Memory B cell (primary cell): ENCODE results near the gene RABL6.
"Not testable (repeated sequence)": the region's sequence is repeated elsewhere in the genome, so short reads cannot be mapped to it uniquely, and the experiment has no call there.

Source experiments
- ATAC-seq: fragments of 150-1000 bp; cut with Tn5 transposase; 2 replicates; pipeline ENCODE4 v1.10.0; 2021; ENCODE audit warnings: low read depth, mild to moderate bottlenecking, moderate library complexity
- DNase-seq, 2 donors: peaks; one replicate each; pipeline ENCODE4 v3.0.0; 2022; ENCODE audit warnings: low spot score in 2 of 2
- H3K27ac Mint-ChIP-seq: one replicate; pipeline ENCODE4 v1.8.0; 2022; ENCODE audit warnings: mild to moderate bottlenecking, moderate library complexity, mixed read lengths
- H3K27me3 Mint-ChIP-seq: one replicate; pipeline ENCODE4 v1.8.0; 2022; ENCODE audit warnings: mixed read lengths
- H3K36me3 Mint-ChIP-seq: one replicate; pipeline ENCODE4 v1.8.0; 2022; ENCODE audit warnings: mild to moderate bottlenecking, mixed read lengths
- H3K4me1 Mint-ChIP-seq: one replicate; pipeline ENCODE4 v1.8.0; 2022; ENCODE audit warnings: mixed read lengths
- H3K4me3 Mint-ChIP-seq: one replicate; pipeline ENCODE4 v1.8.0; 2022; ENCODE audit warnings: mild to moderate bottlenecking, moderate library complexity, mixed read lengths
- H3K9me3 Mint-ChIP-seq: one replicate; pipeline ENCODE4 v1.8.0; 2022; ENCODE audit warnings: mixed read lengths

RABL6 gene

GRCh38 chr9:136795000-136795348 is 12.8 kb upstream of the RABL6 start:
- Mint-ChIP-seq H3K27me3 (no peaks in the 10 kb centered on the region), H3K27ac (no peak overlapping the region), H3K4me3 (no peak overlapping the region), H3K36me3 (no peaks in the 10 kb centered on the region), H3K4me1 (peaks cover 4% of the 10 kb centered on the region), H3K9me3 (no peaks in the 10 kb centered on the region)
- no peak for ATAC-seq
- DNase-seq, result no peak

- DNase-seq (no peak), ATAC-seq (no peak)
- H3K4me3 Mint-ChIP-seq, result no peak within 1 kb of the TSS
- H3K36me3 Mint-ChIP-seq, result no peaks in the 10 kb centered on the region
- H3K27ac Mint-ChIP-seq, result no peak within 1 kb of the TSS
- peaks cover 13% of the 10 kb centered on the region for H3K4me1 Mint-ChIP-seq
- H3K9me3 Mint-ChIP-seq, result no peaks in the 10 kb centered on the region
- H3K27me3 Mint-ChIP-seq, result no peaks in the 10 kb centered on the region
Measured at GRCh38 chr9:136796238-136796774, 11.4 kb upstream of the RABL6 start, which contains the start of gene CCDC183. CCDC183 (plus strand) TSS chr9:136796338; CDS start chr9:136796398, 60 bp downstream.

GRCh38 chr9:136796775-136797347 is 10.9 kb upstream of the RABL6 start:
- peaks cover 11% of the 10 kb centered on the region for H3K4me1 Mint-ChIP-seq
- not testable (repeated sequence) for ATAC-seq, H3K27ac Mint-ChIP-seq, H3K4me3 Mint-ChIP-seq, H3K27me3 Mint-ChIP-seq, H3K9me3 Mint-ChIP-seq, H3K36me3 Mint-ChIP-seq, DNase-seq

- no peak overlapping the region for H3K4me3 Mint-ChIP-seq
- H3K27me3 Mint-ChIP-seq, result peaks cover 4% of the 10 kb centered on the region
- no peaks in the 10 kb centered on the region for H3K9me3 Mint-ChIP-seq
Measured at GRCh38 chr9:136798708-136799078, 9.1 kb upstream of the RABL6 start.

GRCh38 chr9:136799079-136799853 is 8.5 kb upstream of the RABL6 start:
- Mint-ChIP-seq H3K27me3 (peaks cover 4% of the 10 kb centered on the region), H3K9me3 (no peaks in the 10 kb centered on the region), H3K4me3 (no peak overlapping the region), H3K4me1 (peaks cover 15% of the 10 kb centered on the region), H3K36me3 (peaks cover 7% of the 10 kb centered on the region), H3K27ac (no peak overlapping the region)
- ATAC-seq (no peak), DNase-seq (no peak)

More at GRCh38 chr9:136798708-136799078, 9.1 kb upstream of the RABL6 start:
- no peak overlapping the region for H3K27ac Mint-ChIP-seq
- peaks cover 3% of the 10 kb centered on the region for H3K36me3 Mint-ChIP-seq
- DNase-seq (no peak), ATAC-seq (no peak)
- H3K4me1 Mint-ChIP-seq, result peaks cover 11% of the 10 kb centered on the region

GRCh38 chr9:136799854-136800657 is 7.7 kb upstream of the RABL6 start:
- Mint-ChIP-seq H3K36me3 (peaks cover 7% of the 10 kb centered on the region), H3K9me3 (no peaks in the 10 kb centered on the region), H3K4me3 (peak overlapping the region; percentile 85), H3K4me1 (peaks cover 15% of the 10 kb centered on the region), H3K27ac (peak overlapping the region; percentile 35), H3K27me3 (peaks cover 4% of the 10 kb centered on the region)
- ATAC-seq (peak; percentile 72), DNase-seq (peak; percentile 68 to 70)

- ATAC-seq (no peak), DNase-seq (no peak)
- H3K4me1 Mint-ChIP-seq, result peaks cover 22% of the 10 kb centered on the region
- H3K27me3 Mint-ChIP-seq, result peaks cover 4% of the 10 kb centered on the region
- no peak overlapping the region for H3K4me3 Mint-ChIP-seq
- no peak overlapping the region for H3K27ac Mint-ChIP-seq
- no peaks in the 10 kb centered on the region for H3K9me3 Mint-ChIP-seq
- H3K36me3 Mint-ChIP-seq, result peaks cover 10% of the 10 kb centered on the region
Measured at GRCh38 chr9:136802321-136802720, 5.4 kb upstream of the RABL6 start.

GRCh38 chr9:136803009-136803550 is 4.7 kb upstream of the RABL6 start:
- peaks cover 22% of the 10 kb centered on the region for H3K4me1 Mint-ChIP-seq
- H3K27me3 Mint-ChIP-seq, H3K9me3 Mint-ChIP-seq, ATAC-seq, H3K27ac Mint-ChIP-seq, H3K4me3 Mint-ChIP-seq, DNase-seq: not testable (repeated sequence)
- peaks cover 10% of the 10 kb centered on the region for H3K36me3 Mint-ChIP-seq

- Mint-ChIP-seq H3K9me3 (no peaks in the 10 kb centered on the region), H3K27me3 (peaks cover 4% of the 10 kb centered on the region), H3K4me3 (no peak overlapping the region), H3K36me3 (peaks cover 10% of the 10 kb centered on the region), H3K27ac (no peak overlapping the region), H3K4me1 (peaks cover 24% of the 10 kb centered on the region)
- DNase-seq (no peak), ATAC-seq (no peak)
Measured at GRCh38 chr9:136803551-136804508, 3.9 kb upstream of the RABL6 start.

- H3K4me3 Mint-ChIP-seq, result no peak overlapping the region
- peaks cover 4% of the 10 kb centered on the region for H3K27me3 Mint-ChIP-seq
- H3K27ac Mint-ChIP-seq, result no peak overlapping the region
- H3K4me1 Mint-ChIP-seq, result peaks cover 28% of the 10 kb centered on the region
- ATAC-seq (no peak), DNase-seq (no peak)
- peaks cover 10% of the 10 kb centered on the region for H3K36me3 Mint-ChIP-seq
- H3K9me3 Mint-ChIP-seq, result no peaks in the 10 kb centered on the region
Measured at GRCh38 chr9:136804509-136805206, 3.1 kb upstream of the RABL6 start.

- DNase-seq (no peak), ATAC-seq (no peak)
- no peak overlapping the region for H3K27ac Mint-ChIP-seq
- peaks cover 26% of the 10 kb centered on the region for H3K4me1 Mint-ChIP-seq
- peak overlapping the region; percentile 24 for H3K4me3 Mint-ChIP-seq
- H3K36me3 Mint-ChIP-seq, result peaks cover 10% of the 10 kb centered on the region
- H3K27me3 Mint-ChIP-seq, result peaks cover 4% of the 10 kb centered on the region
- no peaks in the 10 kb centered on the region for H3K9me3 Mint-ChIP-seq
Measured at GRCh38 chr9:136805207-136805740, 2.5 kb upstream of the RABL6 start.

GRCh38 chr9:136806067-136806466 is 1.7 kb upstream of the RABL6 start:
- peak overlapping the region; percentile 93 for H3K4me3 Mint-ChIP-seq
- ATAC-seq, result no peak
- peaks cover 12% of the 10 kb centered on the region for H3K36me3 Mint-ChIP-seq
- H3K4me1 Mint-ChIP-seq, result peaks cover 21% of the 10 kb centered on the region
- peaks cover 4% of the 10 kb centered on the region for H3K27me3 Mint-ChIP-seq
- no peaks in the 10 kb centered on the region for H3K9me3 Mint-ChIP-seq
- no peak for DNase-seq
- H3K27ac Mint-ChIP-seq, result no peak overlapping the region
